Stimulated activated CD8-positive, alpha-beta memory T cell treated with anti-CD3 and anti-CD28 coated beads, Interleukin-7, amount 100 ng/mL, for 24 hours (primary cell): ENCODE results near the gene AP1M1.
"Not testable (repeated sequence)": the region's sequence is repeated elsewhere in the genome, so short reads cannot be mapped to it uniquely, and the experiment has no call there.

Experiments used
- DNase-seq: peaks from one replicate; pipeline ENCODE4 v3.0.0-alpha.2; 2020; ENCODE audit warnings: low read depth

The AP1M1 gene

DNA sequence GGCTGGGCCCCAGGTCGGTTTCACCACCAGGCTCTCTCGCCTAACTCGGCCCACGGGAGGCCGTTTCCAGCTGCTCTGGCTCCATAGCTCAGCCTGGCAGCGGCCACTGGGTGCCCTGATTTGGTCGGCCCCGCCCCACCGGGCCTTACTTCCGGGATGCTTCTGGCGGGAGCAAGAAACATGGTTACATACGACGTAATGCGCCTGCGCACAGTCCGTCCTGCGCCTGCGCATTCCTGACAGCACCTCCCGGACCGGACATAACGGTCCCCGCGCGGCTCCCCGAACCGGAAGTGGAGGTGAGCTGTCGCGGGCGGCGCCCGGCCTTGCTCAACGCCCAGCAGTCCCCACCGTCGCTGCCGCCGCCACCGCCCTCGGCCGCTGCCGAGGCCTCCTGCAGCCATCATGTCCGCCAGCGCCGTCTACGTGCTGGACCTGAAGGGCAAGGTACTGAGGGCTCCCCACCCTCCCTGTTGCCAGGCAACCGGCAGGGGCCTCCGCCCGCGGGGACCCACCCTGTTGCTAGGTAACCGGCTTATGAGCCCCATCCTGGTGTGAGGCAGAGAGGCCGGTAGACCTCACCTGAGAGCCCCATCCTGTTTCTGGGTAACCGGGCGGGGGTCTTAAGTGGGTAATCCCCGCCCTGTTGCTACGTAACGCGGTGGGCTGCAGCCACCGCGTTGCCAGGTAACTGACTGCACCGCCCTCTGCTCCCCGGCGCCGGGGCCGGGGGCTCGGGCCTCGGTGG, at the start of gene AP1M1:
TSS of gene AP1M1 (plus strand) at position 290 of the 748 bp plus-strand sequence. CDS start at position 406, 116 bp downstream.
- DNase-seq: peak; percentile 98

- no peak for DNase-seq
These were observed 49.1 kb upstream of the AP1M1 start for GRCh38 chr19:16148443-16149229.

DNA sequence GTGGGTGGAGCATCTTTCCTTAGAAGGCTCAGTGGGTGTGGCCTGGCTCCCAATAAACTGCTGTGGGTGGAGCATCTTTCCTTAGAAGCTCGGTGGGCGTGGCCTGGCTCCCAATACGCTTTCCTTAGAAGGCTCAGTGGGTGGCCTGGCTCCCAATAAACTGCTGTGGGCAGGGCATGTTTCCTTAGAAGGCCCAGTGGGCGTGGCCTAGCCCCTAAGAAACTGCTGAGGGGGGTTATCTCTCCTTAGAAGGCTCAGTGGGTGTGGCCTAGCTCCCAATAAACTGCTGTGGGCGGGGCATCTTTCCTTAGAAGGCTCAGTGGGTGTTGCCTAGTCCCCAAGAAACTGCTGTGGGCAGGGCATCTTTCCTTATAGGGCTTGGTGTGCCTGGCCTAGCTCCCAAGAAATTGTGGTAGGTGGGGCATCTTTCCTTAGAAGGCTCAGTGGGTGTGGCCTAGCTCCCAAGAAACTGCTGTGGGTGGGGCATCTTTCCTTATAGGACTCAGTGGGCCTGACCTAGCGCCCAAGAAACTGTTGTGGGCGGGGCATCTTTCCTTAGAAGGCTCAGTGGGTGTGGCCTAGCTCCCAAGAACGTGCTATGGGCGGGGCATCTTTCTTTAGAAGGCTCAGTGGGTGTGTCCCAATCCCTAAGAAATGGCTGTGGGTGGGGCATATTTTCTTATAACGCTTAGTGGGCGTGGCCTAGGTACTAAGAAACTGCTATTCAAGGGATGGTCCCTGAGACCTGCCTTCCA, 44.0 kb upstream of the AP1M1 start:
- DNase-seq: no peak

GRCh38 chr19:16154557-16154956, 43.2 kb upstream of the AP1M1 start:
- DNase-seq: no peak

DNA sequence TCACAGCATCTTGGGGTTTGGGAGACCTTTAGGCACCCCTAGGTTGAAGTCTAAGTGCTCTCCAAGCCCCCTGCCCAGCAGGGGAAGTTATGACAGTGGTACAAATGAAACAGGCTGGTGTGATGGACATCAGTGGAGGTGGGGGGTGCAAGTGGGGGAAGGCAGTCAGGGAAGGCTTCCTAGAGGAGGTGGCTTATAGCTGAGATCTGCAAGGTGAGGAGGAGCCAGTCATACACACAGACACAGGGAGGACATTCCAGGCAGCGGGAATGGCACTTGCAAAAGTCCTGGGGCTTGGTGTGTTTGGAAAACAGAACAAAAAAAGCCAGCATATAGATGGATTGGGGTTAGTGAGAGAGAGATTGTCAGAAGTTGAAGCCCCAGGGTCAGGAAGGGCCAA, 42.6 kb upstream of the AP1M1 start:
- no peak for DNase-seq

GRCh38 chr19:16156904-16157303, 40.8 kb upstream of the AP1M1 start:
- no peak for DNase-seq

- DNase-seq: no peak
These were observed 40.1 kb upstream of the AP1M1 start for GRCh38 chr19:16157601-16158000.

- no peak for DNase-seq
These were observed 38.1 kb upstream of the AP1M1 start for GRCh38 chr19:16159655-16160054.

- DNase-seq: no peak
These were observed 37.2 kb upstream of the AP1M1 start for GRCh38 chr19:16160445-16160942.

DNA sequence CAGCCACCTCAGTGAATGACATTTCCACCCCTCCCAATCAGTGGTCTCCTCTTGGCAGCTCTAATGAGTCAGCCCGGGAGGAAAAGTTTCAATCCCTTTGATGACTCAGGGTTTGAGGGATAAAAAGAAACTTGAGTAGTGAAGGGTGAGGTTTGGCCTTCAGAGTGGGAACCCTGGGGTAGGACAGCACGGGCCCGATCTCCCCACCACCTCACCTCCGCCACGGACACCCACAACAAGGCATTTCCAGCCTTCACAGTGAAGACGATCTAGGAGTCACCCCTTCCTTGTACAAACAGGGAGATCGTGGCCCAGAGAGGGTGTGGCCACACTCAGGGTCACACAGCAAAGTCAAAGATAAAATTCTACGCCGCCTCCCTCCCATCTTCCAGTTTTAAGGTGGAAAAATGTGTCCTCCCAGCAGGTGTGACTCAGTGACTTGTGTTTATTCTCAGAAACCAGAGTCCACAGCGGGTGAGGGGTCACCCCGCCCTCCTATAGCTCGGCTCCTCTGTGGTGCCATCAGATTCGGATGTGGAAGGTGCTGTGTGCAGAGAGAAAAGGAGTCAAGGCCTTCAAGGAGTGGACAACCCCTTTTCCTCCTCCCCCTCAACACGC, 36.7 kb upstream of the AP1M1 start:
- DNase-seq: no peak

DNA sequence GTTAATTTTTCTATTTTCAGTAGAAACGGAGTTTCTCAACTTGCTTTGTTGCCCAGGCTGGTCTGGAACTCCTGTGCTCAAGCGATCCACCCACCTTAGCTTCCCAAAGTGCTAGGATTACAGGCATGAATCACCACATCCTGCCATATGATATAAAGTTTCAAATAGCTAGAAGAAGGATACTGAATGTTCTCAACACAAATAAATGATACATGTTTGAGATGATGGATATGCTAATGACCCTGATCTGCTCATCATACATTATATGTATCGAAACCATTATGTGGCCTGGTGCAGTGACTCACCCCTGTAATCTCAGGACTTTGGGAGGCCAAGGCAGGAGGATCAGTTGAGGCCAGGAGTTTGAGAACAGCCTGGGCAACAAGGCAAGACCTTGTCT, 35.9 kb upstream of the AP1M1 start:
- no peak for DNase-seq

GRCh38 chr19:16164222-16164890, 33.4 kb upstream of the AP1M1 start:
- no peak for DNase-seq

GRCh38 chr19:16166417-16166816, 31.3 kb upstream of the AP1M1 start:
- DNase-seq: no peak

GRCh38 chr19:16167055-16167454, 30.7 kb upstream of the AP1M1 start:
- DNase-seq: no peak

- no peak for DNase-seq
These were observed 29.1 kb upstream of the AP1M1 start for GRCh38 chr19:16168465-16169081.

- no peak for DNase-seq
These were observed 27.6 kb upstream of the AP1M1 start for GRCh38 chr19:16170134-16170533.

DNA sequence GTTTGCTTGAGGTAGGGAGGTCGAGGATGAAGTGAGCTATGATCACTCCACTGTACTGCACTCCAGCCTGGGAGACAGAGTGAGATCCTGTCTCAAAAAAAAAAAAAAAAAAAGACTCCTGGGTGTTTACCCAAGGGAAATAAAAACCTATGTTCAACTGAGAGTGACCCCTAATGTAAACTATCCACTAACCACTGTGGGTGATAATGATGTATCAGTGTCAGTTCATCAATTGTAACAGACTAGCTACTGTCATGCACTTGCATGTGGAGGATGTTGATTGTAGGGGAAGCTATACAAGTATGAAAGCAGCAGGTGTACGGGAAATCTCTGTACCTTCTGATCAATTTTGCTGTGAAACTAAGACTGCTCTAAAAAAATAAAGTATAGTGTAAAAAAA, 21.8 kb upstream of the AP1M1 start:
- no peak for DNase-seq

DNA sequence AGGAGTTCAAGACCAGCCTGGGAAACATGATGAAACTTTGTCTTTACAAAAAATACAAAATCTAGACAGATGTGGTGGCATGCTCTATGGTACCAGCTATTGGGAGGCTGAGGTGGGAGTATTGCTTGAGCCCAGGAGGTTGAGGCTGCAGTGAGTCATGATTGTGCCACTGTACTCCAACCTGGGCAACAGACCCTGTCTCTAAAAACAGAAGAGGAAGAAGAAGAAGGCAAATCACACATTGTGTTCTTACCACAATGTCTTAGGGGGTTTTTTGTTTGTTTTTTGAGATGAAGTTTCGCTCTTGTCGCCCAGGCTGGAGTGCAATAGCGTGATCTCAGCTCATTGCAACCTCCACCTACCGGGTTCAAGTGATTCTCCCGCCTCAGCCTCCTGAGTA, 18.8 kb upstream of the AP1M1 start:
- not testable (repeated sequence) for DNase-seq

GRCh38 chr19:16180611-16181010, 17.1 kb upstream of the AP1M1 start:
- DNase-seq: no peak

DNA sequence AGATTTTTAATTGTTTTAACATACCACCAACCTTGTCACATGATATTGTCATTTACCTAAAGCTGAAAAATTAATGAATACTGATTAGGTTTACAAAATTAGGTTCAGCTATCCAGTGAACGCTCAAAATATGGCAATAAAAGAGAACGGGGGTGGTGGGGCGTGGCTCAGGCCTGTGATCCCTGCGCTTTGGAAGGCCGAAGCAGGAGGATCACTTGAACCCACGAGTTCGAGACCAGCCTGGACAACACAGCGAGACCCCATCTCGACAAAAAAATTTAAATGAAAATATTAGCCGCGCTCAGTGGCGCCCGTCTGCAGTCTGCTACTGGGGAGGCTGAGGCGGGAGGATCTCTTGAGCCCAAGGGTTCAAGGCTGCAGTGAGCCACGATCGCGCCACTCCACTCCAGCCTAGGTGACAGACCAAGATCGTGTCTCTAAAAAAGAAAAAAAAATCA, 13.0 kb upstream of the AP1M1 start:
- DNase-seq: no peak
